Ishikawa (cell line): Measurements from ENCODE around the gene CDS2.

Source experiments
- CEBPB ChIP-seq: IDR thresholded peaks from 2 replicates; pipeline ENCODE4 v1.6.1; 2012
- CREB1 ChIP-seq: IDR thresholded peaks from 2 replicates; pipeline ENCODE4 v1.6.1; 2012; ENCODE audit warnings: low read depth
- EGR1 ChIP-seq: IDR thresholded peaks from 2 replicates; pipeline ENCODE4 v1.6.1; 2012
- EP300 ChIP-seq: IDR thresholded peaks from 2 replicates; pipeline ENCODE4 v1.6.1; 2012; ENCODE audit warnings: borderline replicate concordance
- FOXM1 ChIP-seq: IDR thresholded peaks from 2 replicates; pipeline ENCODE4 v1.6.1; 2012; ENCODE audit warnings: low read depth, borderline replicate concordance
- NFIC ChIP-seq: IDR thresholded peaks from 2 replicates; pipeline ENCODE4 v1.6.1; 2012
- RAD21 ChIP-seq: IDR thresholded peaks from 2 replicates; pipeline ENCODE4 v1.6.1; 2012; ENCODE audit warnings: low read depth
- TAF1 ChIP-seq: IDR thresholded peaks from 2 replicates; pipeline ENCODE4 v1.6.1; 2012; ENCODE audit warnings: low read depth, mild to moderate bottlenecking
- TCF12 ChIP-seq: IDR thresholded peaks from 2 replicates; pipeline ENCODE4 v1.6.1; 2012; ENCODE audit warnings: low read depth
- TEAD4 ChIP-seq: IDR thresholded peaks from 2 replicates; pipeline ENCODE4 v1.6.1; 2012
- YY1 ChIP-seq: IDR thresholded peaks from 2 replicates; pipeline ENCODE4 v1.6.1; 2012; ENCODE audit warnings: low read depth
- ZBTB7A ChIP-seq: IDR thresholded peaks from 2 replicates; pipeline ENCODE4 v1.6.1; 2012; ENCODE audit warnings: low read depth
- TF ChIP-seq, protein P1 (sequence below): IDR thresholded peaks from 2 replicates; pipeline ENCODE4 v1.6.1; 2012
- TF ChIP-seq, protein P2 (sequence below): IDR thresholded peaks from 2 replicates; pipeline ENCODE4 v1.6.1; 2012
- TF ChIP-seq, protein P3 (sequence below): IDR thresholded peaks from 2 replicates; pipeline ENCODE4 v1.6.1; 2012; ENCODE audit warnings: low read depth, mild to moderate bottlenecking

Gene CDS2

DNA sequence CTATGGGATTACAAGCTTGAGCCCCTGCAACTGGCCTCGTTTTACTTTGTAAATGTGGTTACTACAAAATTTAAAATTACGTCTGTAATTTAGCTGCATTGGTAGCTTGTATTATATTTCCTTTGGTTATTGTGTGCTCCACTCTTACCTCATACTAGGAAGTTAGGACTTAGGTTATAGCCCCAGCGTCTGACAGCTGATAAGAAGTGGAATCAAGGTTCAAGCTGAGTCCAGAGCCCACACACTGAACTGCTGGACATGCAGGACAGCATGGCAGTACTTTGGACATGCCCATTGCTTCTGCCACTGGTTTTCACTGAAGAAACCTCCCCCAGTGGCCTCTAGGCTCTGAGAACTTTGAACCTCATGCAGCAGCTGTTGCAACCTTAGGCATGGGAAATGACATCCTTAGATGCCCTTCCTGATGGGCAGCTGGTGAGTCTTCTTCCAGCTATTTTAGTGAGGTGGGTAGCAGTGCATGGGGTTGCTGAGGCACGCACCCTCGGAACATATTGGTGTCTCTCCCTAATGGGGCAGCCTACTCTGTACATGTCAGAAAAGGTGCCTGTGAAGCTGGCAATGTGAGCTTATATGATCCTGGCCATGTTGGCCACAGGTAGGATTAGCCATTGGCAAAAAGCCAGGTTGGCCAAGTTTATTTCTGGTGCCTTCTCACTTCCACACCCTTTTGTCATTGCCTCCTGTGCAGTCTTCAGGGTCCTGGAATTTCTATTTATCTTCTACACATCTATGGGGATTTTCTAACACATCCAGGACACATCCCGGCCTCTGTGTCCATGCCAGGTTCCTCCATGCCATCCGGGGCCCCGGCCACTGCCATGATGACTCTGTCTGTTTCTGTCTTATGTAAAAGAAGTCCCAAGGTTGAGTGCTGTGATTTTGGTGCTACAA lies 85.3 kb downstream of the CDS2 start:
- TF ChIP-seq RAD21 (no peak), EP300 (no peak), CREB1 (no peak), YY1 (no peak), FOXM1 (no peak)
- TF ChIP-seq, protein P1, sequence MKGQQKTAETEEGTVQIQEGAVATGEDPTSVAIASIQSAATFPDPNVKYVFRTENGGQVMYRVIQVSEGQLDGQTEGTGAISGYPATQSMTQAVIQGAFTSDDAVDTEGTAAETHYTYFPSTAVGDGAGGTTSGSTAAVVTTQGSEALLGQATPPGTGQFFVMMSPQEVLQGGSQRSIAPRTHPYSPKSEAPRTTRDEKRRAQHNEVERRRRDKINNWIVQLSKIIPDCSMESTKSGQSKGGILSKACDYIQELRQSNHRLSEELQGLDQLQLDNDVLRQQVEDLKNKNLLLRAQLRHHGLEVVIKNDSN, result no peak

DNA sequence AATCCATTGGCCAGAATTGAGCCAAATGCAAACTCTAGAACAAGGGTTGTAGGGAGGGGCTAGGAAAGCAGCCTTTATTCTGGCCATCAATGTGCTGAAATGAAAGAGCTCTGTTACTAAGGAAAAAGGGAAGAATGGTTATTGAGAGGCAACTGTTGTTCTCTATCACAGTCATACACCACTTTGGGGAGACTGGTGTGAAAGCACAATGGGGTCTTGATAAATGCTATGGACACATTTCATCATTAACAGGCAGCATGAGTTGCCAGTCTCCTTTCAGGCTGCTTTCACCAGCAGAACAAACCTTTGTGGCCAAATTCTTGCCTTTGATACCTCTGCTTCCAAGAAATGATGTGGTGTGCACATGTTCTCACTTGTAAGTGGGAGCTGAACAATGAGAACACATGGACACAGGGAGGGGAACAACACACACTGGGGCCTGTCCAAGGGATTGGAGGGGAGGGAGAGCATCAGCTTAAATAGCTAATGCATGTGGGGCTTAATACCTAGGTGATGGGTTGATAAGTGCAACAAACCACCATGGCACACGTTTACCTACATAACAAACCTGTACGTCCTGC lies 86.2 kb downstream of the CDS2 start:
- TF ChIP-seq, protein P2, sequence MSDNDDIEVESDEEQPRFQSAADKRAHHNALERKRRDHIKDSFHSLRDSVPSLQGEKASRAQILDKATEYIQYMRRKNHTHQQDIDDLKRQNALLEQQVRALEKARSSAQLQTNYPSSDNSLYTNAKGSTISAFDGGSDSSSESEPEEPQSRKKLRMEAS, result no peak
- TF ChIP-seq ZBTB7A (no peak), TEAD4 (no peak), TAF1 (no peak), FOXM1 (no peak)

DNA sequence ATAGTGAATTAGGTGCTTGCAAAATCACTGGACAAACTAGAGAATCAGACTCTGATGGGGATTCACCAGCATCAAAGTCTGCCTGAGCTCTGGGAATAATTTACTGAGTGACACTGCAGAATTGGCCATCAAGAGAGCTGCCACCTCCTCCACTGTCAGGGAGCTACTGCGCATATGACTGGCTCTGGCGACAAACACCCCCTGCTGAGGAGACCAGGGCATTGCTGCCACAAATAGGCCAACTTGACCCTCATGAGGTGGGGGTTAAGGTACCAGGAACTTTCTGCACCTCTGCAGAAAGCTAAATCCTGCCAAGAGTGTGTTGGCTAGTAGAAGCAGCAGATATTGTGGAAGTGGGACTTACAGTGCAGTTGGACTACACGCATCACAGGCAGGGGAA lies 88.0 kb downstream of the CDS2 start:
- TF ChIP-seq, protein P3, sequence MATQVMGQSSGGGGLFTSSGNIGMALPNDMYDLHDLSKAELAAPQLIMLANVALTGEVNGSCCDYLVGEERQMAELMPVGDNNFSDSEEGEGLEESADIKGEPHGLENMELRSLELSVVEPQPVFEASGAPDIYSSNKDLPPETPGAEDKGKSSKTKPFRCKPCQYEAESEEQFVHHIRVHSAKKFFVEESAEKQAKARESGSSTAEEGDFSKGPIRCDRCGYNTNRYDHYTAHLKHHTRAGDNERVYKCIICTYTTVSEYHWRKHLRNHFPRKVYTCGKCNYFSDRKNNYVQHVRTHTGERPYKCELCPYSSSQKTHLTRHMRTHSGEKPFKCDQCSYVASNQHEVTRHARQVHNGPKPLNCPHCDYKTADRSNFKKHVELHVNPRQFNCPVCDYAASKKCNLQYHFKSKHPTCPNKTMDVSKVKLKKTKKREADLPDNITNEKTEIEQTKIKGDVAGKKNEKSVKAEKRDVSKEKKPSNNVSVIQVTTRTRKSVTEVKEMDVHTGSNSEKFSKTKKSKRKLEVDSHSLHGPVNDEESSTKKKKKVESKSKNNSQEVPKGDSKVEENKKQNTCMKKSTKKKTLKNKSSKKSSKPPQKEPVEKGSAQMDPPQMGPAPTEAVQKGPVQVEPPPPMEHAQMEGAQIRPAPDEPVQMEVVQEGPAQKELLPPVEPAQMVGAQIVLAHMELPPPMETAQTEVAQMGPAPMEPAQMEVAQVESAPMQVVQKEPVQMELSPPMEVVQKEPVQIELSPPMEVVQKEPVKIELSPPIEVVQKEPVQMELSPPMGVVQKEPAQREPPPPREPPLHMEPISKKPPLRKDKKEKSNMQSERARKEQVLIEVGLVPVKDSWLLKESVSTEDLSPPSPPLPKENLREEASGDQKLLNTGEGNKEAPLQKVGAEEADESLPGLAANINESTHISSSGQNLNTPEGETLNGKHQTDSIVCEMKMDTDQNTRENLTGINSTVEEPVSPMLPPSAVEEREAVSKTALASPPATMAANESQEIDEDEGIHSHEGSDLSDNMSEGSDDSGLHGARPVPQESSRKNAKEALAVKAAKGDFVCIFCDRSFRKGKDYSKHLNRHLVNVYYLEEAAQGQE, result no peak
- TF ChIP-seq YY1 (no peak), TAF1 (no peak), RAD21 (no peak), EP300 (no peak), CEBPB (no peak), ZBTB7A (no peak), TEAD4 (no peak), FOXM1 (no peak), EGR1 (no peak), TCF12 (no peak), CREB1 (no peak), NFIC (no peak)
- TF ChIP-seq, protein P1, result no peak
- TF ChIP-seq, protein P2, result no peak

DNA sequence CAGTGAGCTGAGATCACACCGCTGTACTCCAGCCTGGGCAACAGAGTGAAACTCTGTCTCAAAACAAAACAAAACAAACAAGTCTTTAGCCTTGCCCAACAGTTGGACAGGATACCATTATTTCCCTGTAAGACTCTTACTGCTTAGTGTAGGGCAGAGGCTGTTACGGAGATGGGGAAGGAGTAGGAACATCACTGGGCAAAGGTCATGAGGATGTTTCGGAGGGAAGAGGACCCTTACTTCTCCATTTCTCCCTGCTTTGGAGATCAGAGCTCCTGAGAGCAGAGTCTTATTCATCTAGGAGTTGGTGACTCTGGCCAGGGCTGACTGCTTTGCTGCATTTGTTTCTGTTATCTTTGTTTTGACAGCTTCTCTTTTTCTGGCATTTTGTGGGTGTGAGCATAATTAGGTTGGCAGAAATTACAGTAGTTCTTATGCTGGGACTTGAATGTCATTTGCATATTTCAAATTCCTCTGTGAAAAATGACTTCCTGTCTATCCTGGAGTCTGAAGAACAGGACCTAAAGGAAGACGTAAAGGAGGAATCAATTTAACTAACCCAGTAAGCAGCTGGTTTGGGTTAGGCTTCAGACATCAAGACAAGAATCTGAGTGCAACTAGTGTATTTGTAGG lies 89.0 kb downstream of the CDS2 start:
- TF ChIP-seq TEAD4 (peak; percentile 8; the same call in 1 of the 2 replicates), FOXM1 (no peak), CEBPB (no peak)

DNA sequence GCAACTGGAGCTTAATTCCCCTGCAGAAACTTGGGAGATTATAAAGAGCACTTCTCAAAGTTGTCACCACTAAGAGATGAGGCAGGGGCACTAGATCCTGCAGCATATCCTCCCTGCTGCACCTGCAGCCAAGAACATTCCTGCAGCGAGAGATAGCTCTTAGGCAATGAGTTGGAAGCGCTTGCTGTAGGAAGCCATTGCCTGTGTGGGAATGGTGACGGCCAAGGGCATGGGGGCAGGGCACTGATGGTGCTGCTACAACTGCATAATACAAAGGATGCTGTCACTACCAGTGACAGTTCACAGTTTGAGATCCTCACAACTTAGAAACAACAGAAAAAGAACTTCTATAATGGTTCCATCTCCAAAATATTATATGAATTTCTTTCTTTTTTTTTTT lies 89.9 kb downstream of the CDS2 start:
- TF ChIP-seq, protein P1, result no peak
- no peak for TF ChIP-seq TAF1

DNA sequence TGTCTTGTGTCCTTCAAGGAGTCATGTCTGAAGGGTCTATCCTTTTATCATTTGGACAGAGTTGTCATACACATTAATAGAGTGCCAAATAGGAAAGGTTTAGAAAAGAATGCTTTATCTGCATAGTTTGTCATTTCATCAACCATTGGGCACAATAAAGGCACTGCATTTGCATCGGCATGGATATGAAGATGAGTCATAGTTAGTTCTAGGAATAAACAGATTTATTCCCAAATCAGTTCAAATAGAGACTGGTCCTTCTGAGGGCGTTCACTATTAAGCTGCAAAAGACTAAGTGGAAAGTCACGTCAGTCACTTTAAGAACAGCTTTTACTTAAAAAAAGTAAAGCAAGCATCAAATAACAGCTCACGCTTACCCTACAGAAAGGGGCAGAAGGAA lies 90.8 kb downstream of the CDS2 start:
- TF ChIP-seq CEBPB (no peak), EGR1 (no peak), NFIC (no peak), CREB1 (no peak), FOXM1 (no peak), TAF1 (no peak), RAD21 (no peak), YY1 (no peak), TCF12 (no peak), EP300 (no peak), TEAD4 (no peak), ZBTB7A (no peak)
- TF ChIP-seq, protein P2, result no peak
- TF ChIP-seq, protein P1, result no peak
